ENCODE data around the gene STAT6. TPM values are rescaled to one million over a fixed set of nuclear protein-coding genes. Genes with fewer than 3 reads are reported as not detected.

STAT6 gene
- total and polyA plus RNA-seq, 2 of the 8 experiments (the other 6 are each of a cell fraction or from before 2014, with no cell fraction given) = 32.9 to 38.7 TPM

GRCh38 chr12:57057067-57057751, 54.0 kb downstream of the STAT6 start:
- Histone ChIP-seq H2AFZ (ENCODE audit: low read length) (no peak overlapping the region), H2BK12ac (ENCODE audit: low read depth, low read length) (no peak overlapping the region), H2BK20ac (ENCODE audit: low read length) (no peak overlapping the region), H3K23ac (ENCODE audit: insufficient read length) (no peak overlapping the region), H2BK5ac (ENCODE audit: low read depth, low read length) (no peak overlapping the region), H3K27me3 (replicated peaks in 1 of 4; ENCODE audit: control insufficient read depth in 3 of 4, extremely low read depth in 1 of 4, insufficient read depth in 3 of 4, low read length in 3 of 4) (no peaks in the 10 kb centered on the region), H4K5ac (ENCODE audit: insufficient read length, low read depth, low read length) (no peak overlapping the region), H3K27ac (ENCODE audit: low read depth, low read length) (no peak overlapping the region), H2BK15ac (ENCODE audit: low read length) (no peak overlapping the region), H4K20me1 (replicated peaks in 1 of 2; ENCODE audit: control insufficient read depth in 1 of 2, insufficient read depth in 2 of 2, low read length in 2 of 2) (no peaks in the 10 kb centered on the region), H3K4me3 (ENCODE audit: extremely low read depth in 1 of 4, insufficient read depth in 2 of 4, low read depth in 3 of 4, low read length in 4 of 4) (no peak overlapping the region), H3K79me2 (ENCODE audit: control insufficient read depth in 1 of 2, insufficient read depth in 2 of 2, low read length in 2 of 2) (no peaks in the 10 kb centered on the region), H3K56ac (replicated peaks; ENCODE audit: insufficient read length, low read depth, low read length) (no peak overlapping the region), H3K23me2 (ENCODE audit: low read depth, low read length) (no peaks in the 10 kb centered on the region), H4K91ac (replicated peaks; ENCODE audit: insufficient read length, low read length) (no peak overlapping the region), H3K4me2 (ENCODE audit: insufficient read depth in 1 of 2, low read depth in 2 of 2, low read length in 2 of 2) (no peak overlapping the region), H2BK120ac (replicated peaks; ENCODE audit: low read depth, low read length) (no peak overlapping the region), H3K79me1 (ENCODE audit: low read depth, low read length) (no peaks in the 10 kb centered on the region), H3K4me1 (replicated peaks in 1 of 4; ENCODE audit: control insufficient read depth in 3 of 4, insufficient read depth in 4 of 4, low read length in 3 of 4) (no peaks in the 10 kb centered on the region), H2AK5ac (ENCODE audit: low read depth, low read length) (no peak overlapping the region), H3K18ac (ENCODE audit: extremely low read depth, low read length) (no peak overlapping the region), H3K9ac (replicated peaks in 1 of 4; ENCODE audit: extremely low read depth in 1 of 4, low read depth in 3 of 4, low read length in 3 of 4) (no peak overlapping the region), H3K36me3 (ENCODE audit: control insufficient read depth in 2 of 4, insufficient read depth in 4 of 4, low read length in 3 of 4) (peaks cover 17 to 64% (median 45%) of the 10 kb centered on the region in 4 experiments), H3K4ac (replicated peaks; ENCODE audit: insufficient read length, low read depth, low read length) (no peak overlapping the region), H4K8ac (ENCODE audit: extremely low read depth, insufficient read depth, low read length) (no peak overlapping the region), H3K9me3 (ENCODE audit: insufficient read depth in 2 of 2, low read depth in 1 of 2, low read length in 1 of 2) (no peaks in the 10 kb centered on the region), H3K14ac (ENCODE audit: insufficient read length) (no peak overlapping the region)
- DNase-seq (ENCODE audit: low read depth in 1 of 2, low spot score in 2 of 2) (no peak), FAIRE-seq (no peak)
- no peak for TF ChIP-seq MAFK (IDR thresholded peaks at IDR 0.05; ENCODE audit: low read depth, low read length)
- TF ChIP-seq RBBP5 (IDR thresholded peaks at IDR 0.05; ENCODE audit: borderline replicate concordance, low read depth, low read length) = no peak
- no peak for TF ChIP-seq BCL11A (IDR thresholded peaks at IDR 0.05; ENCODE audit: low read depth in 2 of 2, low read length in 2 of 2)
- TF ChIP-seq BRCA1 (IDR thresholded peaks at IDR 0.05; ENCODE audit: low read depth, low read length) = no peak
- TF ChIP-seq MAX (IDR thresholded peaks at IDR 0.05) = no peak
- TF ChIP-seq NANOG (IDR thresholded peaks at IDR 0.05; ENCODE audit: insufficient read depth, low read depth, low read length, poor library complexity, severe bottlenecking) = no peak
- TF ChIP-seq E2F6 (IDR thresholded peaks at IDR 0.05) = no peak
- WGBS, 2 experiments (ENCODE audit: extremely low coverage in 1 of 2, insufficient coverage in 1 of 2, insufficient read length in 1 of 2, insufficient replicate concordance in 2 of 2, low coverage in 1 of 2, low lambda C conversion rate in 2 of 2, missing lambda C conversion rate in 1 of 2) = 89% methylated on average over 6 of the region's 6 CpGs; no CpG with 5 or more reads in 1 of the 2 experiments
- CTCF ChIA-PET (ENCODE audit: partially characterized antibody) = interaction anchor here (0.6 to 3.2 kb wide), 19 partner anchors 8 to 851 kb away, joined by 3 to 13 read pairs (median 3); partner anchors contain the start of genes STAT6 and TAC3
- POLR2A ChIA-PET (ENCODE audit: partially characterized antibody) = interaction anchor here (0.6 to 1.8 kb wide), 8 partner anchors 10 to 670 kb away, joined by 3 to 11 read pairs (median 4); no protein-coding TSS in a partner anchor

Data from H1 (cell line).